Measurements from ENCODE around the gene MYOD1.
A peak's percentile ranks its signal among the peaks of the same experiment; 100 is the strongest.

The MYOD1 gene

DNA sequence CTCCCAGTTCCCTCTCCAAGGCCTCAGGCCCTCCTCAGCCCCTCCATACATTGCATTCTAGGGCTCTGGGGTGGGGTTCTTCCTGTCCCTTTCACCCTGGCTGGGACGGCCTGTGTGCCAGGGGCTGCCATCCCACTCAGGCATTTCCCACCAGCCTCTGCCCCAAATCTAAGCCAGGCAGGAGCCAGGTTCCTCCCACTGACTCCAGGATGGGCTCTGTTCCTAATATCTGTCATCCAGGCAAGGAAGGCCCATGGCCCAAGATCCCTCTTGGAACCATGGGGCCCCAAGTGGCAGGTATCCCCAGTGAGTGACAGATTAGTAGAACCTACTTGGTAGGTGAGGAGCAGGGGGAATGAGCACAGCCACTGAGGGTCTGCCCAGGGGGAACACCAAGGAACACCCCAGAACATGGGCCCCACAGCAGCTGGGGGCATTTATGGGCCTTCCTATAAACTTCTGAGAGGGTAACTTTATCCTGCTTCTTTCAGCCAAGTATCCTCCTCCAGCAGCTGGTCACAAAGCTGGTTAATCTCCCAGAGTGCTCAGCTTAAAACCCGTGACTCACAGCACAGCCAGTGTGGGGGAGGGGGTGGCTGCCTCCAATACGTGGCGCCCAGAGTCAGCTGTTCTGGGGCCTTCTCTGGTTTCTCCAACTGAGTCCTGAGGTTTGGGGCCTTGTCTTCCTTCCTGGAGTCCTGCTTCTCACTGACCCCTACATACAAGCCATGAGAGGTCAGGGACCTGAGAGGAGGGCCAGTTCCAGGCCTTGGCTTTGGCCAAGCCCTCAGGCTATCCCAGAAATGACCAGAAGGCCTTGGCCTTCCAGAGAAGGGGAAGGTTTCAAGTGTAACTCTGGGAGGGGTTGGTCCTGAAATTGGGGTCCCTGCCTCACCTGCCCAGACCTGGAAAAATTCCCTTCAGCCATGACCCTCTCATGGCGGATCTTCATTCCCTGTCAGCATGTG lies 19.9 kb upstream of the MYOD1 start:
- DNase-seq (ENCODE audit: low read depth, low spot score), result no peak
- H3K4me3 ChIP-seq (ENCODE audit: low read length), result no peak overlapping the region

DNA sequence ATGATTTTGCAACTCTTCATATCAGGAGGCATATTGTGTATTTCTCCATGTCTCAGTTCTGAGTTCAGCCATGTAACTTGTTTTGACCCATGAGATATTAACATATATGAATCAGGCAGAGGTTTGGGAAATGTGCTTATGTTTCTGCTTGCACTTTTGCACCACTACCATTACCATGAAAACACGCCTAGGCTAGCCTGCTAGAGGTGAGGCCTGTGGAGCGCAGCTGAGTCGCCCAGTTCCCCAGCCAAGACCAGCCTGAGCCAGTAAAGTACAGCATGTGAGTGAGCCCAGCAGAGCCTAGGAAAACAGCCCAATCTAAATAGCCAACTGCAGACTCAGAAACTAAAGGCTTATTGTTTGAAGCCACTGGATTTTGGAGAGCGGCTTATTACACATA lies 18.4 kb upstream of the MYOD1 start:
- no peak for DNase-seq (ENCODE audit: low read depth, low spot score)
- H3K4me3 ChIP-seq (ENCODE audit: low read length), result no peak overlapping the region

DNA sequence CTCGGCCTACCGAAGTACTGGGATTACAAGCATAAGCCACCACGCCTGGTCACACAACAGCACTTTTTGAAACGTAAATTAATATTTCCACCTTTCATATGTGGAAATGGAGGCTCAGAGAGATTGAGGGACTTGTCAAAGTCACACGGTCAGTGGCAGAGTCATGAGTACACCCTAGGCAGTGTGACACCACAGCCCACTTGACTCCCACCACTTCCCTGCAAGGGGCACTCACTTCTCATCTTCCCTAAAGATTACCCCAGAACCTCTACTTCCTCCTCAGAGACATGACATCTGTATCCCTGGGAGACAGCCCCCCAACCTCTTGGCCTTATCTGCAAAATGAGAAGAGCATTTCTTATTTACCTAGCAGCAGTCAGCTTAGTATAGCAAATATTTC lies 16.5 kb upstream of the MYOD1 start:
- no peak overlapping the region for H3K4me3 ChIP-seq (ENCODE audit: low read length)

DNA sequence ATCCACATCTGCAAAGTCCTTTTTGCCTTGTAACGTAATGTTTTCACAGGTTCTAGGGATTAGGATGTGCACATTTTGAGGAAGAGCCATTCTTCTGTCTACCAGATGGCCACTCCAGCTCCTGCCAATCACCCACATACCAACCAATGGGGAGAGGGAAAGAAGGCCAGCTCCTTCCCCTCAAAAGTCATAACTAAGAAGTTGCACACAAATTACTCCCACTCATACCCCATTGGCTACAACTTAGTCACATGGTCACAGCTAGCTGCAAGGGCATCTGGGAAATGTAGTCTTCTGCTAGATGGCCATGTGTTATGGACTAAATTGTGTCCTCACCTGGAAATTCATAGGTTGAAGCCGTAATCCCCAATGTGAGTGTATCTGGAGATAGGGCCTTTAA lies 15.4 kb upstream of the MYOD1 start:
- no peak overlapping the region for H3K4me3 ChIP-seq (ENCODE audit: low read length)
- DNase-seq (ENCODE audit: low read depth, low spot score), result peak; percentile 12

More for the DNA sequence above, 16.5 kb upstream of the MYOD1 start:
- DNase-seq (ENCODE audit: low read depth, low spot score), result no peak

DNA sequence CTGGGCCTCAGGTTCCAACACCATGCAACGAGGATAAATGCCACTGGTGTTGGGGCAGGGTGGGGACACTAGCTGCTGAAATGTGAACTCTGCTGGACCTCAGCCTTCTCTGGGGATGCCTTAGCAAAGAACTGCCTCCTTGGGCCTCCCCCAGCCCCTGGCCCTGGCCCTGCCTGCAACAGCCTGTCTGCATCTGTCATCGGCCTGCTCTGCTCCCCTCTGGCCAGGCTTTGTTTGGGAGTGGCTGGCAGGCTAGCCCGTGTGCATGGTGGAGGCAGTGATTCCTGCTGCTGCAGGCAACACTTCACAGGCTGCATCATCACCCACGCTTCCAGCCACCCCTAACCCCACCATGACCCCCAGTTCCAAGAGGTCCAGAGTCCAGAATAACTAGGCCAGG lies 11.5 kb upstream of the MYOD1 start:
- H3K4me3 ChIP-seq (ENCODE audit: low read length), result no peak overlapping the region
- DNase-seq (ENCODE audit: low read depth, low spot score), result no peak

DNA sequence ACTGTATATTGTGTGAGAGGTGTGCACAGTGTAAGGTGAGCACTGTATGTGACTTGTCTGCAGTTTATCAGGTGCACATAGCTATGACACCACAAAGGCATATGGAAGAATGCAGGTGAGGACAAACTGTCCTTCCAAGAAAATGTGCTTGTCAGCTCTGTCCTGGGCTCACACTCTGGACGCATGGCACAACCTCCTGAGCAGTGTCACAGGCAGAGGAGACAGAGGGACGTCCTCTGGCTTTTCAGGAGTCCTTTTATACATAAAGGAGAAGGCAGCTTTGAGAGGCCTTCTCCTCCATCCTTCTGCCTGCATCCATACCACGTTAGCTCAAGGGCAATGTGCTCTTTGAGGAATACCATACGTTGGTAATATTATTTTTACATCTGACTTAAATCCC lies 7.5 kb upstream of the MYOD1 start:
- DNase-seq (ENCODE audit: low read depth, low spot score), result no peak
- no peak overlapping the region for H3K4me3 ChIP-seq (ENCODE audit: low read length)

DNA sequence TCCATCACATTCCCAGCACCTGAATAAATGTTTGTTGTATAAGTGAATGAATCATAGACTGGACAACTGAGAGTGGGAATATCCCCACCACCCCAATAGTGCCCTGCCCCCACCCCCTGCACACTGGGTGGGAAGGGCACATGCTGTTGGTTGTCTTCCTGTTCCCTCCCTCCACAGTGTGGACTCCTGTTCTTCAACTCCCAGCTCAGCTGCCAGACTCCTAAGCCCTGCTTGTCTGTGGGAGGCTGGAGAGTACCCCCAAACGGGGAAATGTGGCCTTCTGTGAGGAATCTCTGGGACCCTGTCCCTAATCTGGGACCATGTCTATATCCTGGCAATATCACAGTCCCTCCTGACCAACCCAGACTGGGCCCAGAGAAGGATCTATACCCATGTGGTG lies 5.5 kb upstream of the MYOD1 start:
- no peak for DNase-seq (ENCODE audit: low read depth, low spot score)
- H3K4me3 ChIP-seq (ENCODE audit: low read length), result no peak overlapping the region

DNA sequence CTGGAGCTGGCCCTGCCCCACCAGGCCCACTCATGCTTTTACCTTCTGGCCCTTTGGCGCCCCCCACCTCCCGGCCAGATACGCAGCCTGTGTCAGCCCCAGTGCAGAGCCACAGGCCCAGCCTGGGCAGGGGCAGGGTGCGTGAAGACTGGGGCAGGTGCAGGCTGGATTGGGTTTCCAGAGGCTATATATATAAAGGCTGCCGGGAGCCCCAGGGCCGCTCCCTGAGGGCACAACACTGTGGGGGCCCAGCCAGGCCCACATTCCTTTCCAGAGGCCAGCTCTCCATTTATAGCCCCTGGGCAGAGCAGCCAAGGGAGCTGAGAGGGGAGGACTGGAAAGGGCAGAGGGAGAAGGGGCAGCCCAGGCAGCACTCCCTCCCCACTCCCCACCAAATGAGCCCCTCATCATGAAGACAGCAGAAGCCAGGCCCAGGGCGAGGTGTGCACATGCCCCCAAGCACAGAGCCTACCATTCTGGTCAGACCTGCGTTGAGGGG lies 5.0 kb upstream of the MYOD1 start:
- no peak for DNase-seq (ENCODE audit: low read depth, low spot score)
- H3K4me3 ChIP-seq (ENCODE audit: low read length), result no peak overlapping the region

DNA sequence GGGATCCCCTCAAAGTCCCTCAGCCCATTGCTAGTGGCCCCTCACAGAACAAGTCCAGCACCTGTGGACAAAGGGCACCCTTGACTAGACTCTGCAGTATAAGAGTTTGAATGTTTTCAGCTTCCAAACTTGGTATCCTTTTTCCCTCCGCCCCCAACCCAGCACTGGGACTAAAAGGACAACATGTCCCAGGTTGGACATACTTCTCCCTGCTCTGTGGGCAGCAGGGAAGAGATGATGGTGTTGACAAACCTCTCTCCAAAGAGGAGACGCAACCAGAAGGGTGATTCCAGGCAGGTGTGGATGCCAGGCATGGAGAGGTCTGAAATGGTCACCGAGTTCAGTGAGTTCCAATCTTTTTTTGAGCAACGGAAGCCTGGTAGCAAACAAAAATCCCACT lies 4.5 kb upstream of the MYOD1 start:
- no peak overlapping the region for H3K4me3 ChIP-seq (ENCODE audit: low read length)
- no peak for DNase-seq (ENCODE audit: low read depth, low spot score)

DNA sequence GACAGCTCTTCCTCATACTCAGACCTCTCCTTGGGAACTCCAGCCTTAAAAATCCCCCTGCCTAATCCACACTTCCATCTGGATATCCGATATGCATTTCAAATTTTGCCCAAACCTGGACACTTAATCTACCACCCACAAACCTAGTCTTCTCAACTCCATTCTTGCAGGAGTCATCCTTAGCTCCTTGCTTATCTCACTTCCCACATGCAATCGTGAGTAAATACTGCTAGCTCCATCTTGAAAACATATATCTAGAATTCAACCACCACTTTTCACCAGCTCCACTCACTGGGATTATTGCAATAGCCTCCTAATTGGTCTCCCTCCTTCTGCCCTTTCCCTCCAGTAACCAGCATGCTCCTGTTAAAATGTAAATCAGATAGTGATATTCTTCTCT lies 2.6 kb upstream of the MYOD1 start:
- no peak for DNase-seq (ENCODE audit: low read depth, low spot score)
- H3K4me3 ChIP-seq (ENCODE audit: low read length), result no peak overlapping the region

DNA sequence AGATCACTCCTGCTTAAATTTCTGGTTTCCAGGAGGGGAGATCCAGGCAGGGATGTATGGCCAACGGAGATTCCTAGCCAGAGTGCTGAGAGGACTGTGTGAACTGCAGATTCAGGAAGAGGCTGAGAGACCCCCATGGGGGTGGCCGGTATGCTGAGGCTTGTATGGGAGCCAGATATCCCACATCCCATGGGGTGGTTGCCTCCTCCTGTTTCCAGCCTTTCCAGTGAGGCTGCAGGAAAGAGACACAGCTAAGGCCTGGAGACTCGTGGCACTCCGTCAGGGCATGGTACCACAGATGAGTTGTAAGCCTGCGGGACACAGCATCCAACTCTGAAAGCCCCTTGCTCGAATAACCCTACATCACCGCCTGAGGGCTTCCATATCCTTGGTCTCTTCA lies 1.4 kb upstream of the MYOD1 start:
- no peak overlapping the region for H3K4me3 ChIP-seq (ENCODE audit: low read length)
- no peak for DNase-seq (ENCODE audit: low read depth, low spot score)

DNA sequence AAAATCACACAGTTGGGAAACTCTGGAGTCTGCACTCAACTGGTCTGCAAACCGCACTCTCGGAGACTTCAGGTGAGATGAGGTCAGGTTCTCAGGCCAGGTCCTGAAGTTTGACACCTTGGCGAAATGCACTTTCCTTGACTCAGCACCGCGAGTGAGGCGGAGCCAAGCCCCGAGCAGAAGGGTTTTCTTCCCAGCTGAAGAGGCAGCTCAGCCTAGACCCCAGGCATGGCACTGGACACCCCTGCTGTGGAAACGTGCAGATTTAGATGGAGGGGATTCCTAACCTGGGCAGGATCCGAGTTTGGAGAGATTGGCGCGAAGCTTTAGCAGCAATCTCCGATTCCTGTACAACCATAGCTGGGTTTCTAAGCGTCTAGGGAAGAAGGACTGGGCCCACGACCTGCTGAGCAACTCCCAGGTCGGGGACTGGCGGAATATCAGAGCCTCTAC lies 835 bp upstream of the MYOD1 start:
- no peak overlapping the region for H3K4me3 ChIP-seq (ENCODE audit: low read length)
- DNase-seq (ENCODE audit: low read depth, low spot score), result no peak

DNA sequence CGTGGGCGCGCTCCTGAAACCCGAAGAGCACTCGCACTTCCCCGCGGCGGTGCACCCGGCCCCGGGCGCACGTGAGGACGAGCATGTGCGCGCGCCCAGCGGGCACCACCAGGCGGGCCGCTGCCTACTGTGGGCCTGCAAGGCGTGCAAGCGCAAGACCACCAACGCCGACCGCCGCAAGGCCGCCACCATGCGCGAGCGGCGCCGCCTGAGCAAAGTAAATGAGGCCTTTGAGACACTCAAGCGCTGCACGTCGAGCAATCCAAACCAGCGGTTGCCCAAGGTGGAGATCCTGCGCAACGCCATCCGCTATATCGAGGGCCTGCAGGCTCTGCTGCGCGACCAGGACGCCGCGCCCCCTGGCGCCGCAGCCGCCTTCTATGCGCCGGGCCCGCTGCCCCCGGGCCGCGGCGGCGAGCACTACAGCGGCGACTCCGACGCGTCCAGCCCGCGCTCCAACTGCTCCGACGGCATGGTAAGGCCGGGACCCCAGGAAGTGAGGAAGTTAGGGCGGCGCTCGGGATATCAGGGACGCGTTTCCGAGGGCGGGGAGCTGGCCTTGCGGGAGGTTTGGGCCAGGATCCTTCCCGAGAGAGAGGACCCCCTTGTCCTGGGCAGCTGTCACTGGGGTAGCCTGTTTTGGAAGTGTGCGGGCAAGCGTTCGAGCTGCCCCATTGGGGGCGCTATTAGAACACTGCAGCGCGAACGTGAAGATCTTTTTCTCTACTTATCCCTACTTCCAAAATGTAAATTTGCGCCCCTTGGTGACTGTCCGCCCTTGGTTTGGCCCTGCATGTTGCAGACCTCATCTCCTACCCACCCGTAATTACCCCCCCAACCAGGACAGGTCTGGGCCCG lies 796 bp downstream of the MYOD1 start:
- no peak overlapping the region for H3K4me3 ChIP-seq (ENCODE audit: low read length)
- no peak for DNase-seq (ENCODE audit: low read depth, low spot score)

DNA sequence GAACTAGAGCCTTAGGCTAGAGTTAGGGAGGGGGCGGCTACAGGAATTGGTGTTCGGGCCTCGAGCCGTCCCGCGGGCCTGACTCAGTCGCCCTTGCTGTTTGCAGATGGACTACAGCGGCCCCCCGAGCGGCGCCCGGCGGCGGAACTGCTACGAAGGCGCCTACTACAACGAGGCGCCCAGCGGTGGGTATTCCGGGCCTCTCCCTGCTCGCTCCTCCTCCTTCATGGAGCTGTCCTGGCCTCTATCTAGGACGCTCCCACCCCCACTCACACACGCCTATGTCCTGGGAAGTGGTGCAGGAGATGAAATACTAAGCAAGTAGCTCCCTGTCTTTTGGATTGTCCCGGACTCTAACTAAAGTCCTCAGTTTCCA lies 1.4 kb downstream of the MYOD1 start:
- DNase-seq (ENCODE audit: low read depth, low spot score), result no peak
- no peak overlapping the region for H3K4me3 ChIP-seq (ENCODE audit: low read length)

DNA sequence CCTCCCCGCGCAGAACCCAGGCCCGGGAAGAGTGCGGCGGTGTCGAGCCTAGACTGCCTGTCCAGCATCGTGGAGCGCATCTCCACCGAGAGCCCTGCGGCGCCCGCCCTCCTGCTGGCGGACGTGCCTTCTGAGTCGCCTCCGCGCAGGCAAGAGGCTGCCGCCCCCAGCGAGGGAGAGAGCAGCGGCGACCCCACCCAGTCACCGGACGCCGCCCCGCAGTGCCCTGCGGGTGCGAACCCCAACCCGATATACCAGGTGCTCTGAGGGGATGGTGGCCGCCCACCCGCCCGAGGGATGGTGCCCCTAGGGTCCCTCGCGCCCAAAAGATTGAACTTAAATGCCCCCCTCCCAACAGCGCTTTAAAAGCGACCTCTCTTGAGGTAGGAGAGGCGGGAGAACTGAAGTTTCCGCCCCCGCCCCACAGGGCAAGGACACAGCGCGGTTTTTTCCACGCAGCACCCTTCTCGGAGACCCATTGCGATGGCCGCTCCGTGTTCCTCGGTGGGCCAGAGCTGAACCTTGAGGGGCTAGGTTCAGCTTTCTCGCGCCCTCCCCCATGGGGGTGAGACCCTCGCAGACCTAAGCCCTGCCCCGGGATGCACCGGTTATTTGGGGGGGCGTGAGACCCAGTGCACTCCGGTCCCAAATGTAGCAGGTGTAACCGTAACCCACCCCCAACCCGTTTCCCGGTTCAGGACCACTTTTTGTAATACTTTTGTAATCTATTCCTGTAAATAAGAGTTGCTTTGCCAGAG lies 2.0 kb downstream of the MYOD1 start:
- no peak for DNase-seq (ENCODE audit: low read depth, low spot score)
- H3K4me3 ChIP-seq (ENCODE audit: low read length), result no peak overlapping the region

DNA sequence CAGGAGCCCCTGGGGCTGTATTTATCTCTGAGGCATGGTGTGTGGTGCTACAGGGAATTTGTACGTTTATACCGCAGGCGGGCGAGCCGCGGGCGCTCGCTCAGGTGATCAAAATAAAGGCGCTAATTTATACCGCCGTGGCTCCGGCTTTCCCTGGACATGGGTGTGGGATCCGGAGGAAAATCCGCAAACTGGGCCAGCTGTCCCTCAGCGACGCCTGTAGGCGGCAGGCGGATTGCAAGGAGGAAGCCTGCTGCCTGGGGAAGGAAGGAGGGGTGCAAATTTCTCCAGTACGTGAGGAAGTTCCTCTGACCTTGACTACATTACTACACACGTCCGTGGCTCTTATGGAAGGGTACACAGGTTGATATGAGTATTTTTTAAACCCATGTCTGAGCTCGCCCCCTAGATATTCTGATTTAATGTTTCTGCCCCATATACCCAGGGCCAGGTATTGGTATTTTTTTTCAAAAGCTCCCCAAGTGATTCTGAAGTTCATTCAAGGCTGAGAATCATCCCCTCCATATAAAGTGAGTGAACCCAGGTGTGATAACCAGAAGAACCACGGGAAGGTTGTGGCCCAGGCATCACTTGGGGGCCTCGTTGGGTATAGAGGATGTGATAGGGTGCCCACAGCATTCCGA lies 2.8 kb downstream of the MYOD1 start:
- no peak overlapping the region for H3K4me3 ChIP-seq (ENCODE audit: low read length)
- DNase-seq (ENCODE audit: low read depth, low spot score), result no peak

DNA sequence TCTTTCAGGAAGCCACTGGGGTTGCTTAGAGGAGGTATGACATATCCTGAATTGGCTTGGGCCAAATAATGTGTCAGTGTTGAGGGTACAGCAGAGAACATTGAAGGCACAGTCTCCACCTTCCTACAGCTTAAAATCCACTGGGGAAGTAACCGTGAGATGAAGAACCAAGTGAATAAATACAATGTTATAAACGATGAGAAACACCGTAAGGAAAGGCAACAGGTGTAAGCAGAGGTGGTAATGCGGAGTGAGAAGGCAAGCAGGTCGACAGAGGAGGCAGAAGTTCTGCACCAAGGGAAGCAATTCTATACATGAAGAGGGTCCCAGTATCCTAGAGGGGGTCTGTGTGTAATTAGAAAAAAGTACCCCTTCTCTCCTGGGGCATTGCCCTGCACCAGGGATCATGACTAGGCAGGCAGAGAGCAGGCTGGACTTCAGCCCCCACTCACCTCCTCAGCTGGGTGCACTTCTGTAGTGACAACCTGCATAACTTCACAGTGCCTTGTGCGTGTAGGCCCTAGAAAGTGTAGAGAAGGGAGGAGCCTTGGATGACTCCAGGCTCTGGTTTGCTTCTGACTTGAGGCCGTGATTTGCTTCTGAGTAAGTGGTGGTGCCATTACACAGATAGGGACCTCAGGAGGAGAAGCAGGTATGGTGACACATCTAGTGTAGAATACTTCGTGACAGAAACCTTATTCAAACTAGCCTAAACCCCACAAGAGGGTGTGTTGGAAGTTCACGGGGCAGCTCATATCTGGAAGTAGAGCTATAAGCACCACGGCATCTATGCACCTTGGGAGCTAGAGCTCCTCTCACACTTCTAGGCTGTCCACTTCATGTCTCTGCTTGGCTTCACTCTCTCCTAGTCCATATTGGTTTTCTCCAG lies 4.9 kb downstream of the MYOD1 start:
- no peak for DNase-seq (ENCODE audit: low read depth, low spot score)
- H3K4me3 ChIP-seq (ENCODE audit: low read length), result no peak overlapping the region

DNA sequence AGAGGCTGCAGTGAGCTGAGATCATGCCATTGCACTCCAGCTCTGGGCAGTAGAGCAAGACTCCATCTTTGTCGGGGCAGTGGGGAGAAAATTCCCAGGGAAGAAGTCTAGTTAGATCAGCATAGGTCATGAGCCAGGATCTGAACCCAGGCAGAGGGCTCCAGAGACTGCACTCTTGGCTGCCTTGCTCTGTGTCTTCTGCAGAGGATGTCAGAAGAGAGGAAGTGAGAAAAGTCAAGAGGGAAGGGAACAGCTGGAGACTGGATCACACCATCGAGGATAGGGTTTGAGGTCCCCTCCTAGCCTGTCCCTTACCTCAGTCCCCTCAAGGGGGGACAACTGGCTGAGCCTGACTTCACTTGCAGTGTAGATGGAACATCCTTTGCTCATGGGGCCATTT lies 5.8 kb downstream of the MYOD1 start:
- H3K4me3 ChIP-seq (ENCODE audit: low read length), result no peak overlapping the region
- no peak for DNase-seq (ENCODE audit: low read depth, low spot score)
